Glomerular endothelial cell (primary cell): ENCODE data around the gene WDR31. TPM values are rescaled to one million over a fixed set of nuclear protein-coding genes. Genes with fewer than 3 reads are reported as not detected.
"Not testable (repeated sequence)": the region's sequence is repeated elsewhere in the genome, so short reads cannot be mapped to it uniquely, and the experiment has no call there.

Experiments
- DNase-seq: peaks from one replicate; pipeline ENCODE4 v3.0.0-alpha.2; 2011; ENCODE audit warnings: low read depth, low spot score; ENCODE audit errors: extremely low read depth
- total RNA-seq: library from RNA; depleted of rRNA; stranded (reverse); fragments of >200 nt; gene quantifications from 2 replicates; pipeline ENCODE4 v1.2.3, GENCODE V29; 2015

WDR31 gene
- 0.68 and 0.99 TPM in 2 replicates for total RNA-seq

DNA sequence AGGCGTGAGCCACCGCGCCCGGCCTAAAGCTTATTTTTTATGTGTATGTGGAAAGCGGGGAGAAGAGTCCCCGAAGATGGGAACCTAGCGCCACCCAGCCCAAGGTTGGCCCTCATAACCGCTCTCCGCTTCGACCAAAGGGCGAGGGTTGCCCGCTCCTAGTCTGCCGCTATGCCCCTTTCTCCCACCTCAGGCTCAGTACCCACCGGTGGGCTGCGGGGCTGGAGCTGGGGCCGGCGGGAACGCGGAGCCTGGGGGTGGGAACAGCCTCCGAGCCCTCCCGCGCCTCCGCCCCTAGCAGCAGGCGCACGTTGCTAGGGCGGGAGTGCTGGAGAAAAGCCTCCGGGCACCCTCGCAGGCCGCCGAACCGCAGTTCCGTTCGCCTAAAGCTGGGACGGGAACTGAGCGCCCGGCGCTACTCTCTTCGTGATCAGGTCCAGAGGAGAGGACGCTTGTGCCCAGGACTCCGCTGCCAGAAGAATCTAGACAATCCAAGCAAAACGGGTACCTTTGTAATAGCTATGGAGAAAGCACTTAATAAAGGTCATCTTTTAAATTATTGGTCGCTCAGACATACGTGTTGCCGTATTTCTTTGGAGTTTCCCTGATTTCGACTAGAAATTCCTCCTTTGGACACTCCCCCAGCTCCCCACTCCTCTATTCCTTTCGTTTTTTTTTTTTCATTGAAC is at the start of gene WDR31:
Gene WDR31, minus strand, starts transcription at position 265 of the 689 bp plus-strand sequence. CDS start 8,253 bp downstream, outside the sequence.
- peak; percentile 52 for DNase-seq

GRCh38 chr9:113389451-113389850 is 49.4 kb upstream of the WDR31 start:
- no peak for DNase-seq

DNA sequence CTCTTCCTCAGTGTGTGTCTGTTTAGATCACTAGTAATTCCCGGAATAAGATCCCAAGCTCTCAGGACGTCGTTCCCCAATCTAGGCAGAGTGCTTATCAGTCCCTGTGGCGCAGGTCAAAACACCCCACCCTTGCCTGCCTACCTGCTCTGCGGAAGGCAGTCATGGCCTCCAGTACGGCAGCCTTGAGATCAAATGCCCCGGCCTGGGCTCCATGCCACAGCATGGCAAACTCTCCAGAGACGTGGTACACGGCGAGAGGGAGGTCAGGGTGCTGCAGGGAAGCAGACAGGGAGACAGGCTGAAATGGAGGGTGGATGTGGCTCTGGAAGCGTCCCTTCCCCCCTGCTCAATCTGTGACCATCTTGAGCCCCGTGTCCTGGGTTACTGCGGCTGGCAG is 48.8 kb upstream of the WDR31 start:
- DNase-seq: no peak

- DNase-seq: no peak
These were observed 47.6 kb upstream of the WDR31 start for GRCh38 chr9:113387560-113388230.

DNA sequence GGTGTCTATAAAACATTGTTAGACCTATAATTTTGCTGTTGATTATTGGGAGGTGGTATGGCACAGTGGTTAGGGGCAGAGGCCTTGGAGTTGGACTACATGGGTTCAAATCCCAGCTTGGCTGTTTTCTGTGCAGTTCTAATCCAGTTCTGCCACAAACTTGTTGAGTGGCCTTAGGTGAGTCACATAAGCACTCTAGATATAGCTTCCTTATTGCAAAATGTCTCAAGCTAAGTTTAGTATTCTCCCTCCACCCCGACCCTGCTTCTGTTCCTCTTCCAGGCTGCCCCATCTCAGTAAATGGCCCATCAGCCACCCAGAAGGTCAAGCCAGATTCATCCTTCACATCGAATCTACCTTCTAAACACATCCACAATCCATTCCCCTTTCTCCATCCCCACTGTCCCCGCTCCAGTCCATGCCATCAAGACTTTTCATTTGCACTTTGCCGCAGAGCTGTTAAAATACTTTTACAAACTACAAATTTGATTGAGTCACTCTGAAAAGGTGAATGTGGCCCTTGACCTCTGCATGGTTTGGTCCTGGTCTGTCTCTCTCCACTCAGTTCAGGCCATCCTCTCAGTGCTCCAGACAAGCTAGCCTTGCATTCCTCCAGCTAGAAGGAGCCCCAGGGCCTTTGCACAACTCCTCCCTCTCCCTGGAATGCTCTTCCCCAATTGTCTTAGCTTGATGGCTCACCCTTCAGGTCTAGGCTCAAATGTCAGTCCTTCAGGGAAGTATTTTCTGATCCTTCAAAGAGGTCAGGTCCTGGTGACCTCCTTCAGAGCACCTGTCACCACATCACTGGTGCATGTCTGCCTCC is 46.7 kb upstream of the WDR31 start:
- no peak for DNase-seq

GRCh38 chr9:113381909-113382411 is 41.9 kb upstream of the WDR31 start:
- DNase-seq: no peak

GRCh38 chr9:113381441-113381840 is 41.4 kb upstream of the WDR31 start:
- not testable (repeated sequence) for DNase-seq

- no peak for DNase-seq
These were observed 40.8 kb upstream of the WDR31 start for GRCh38 chr9:113380869-113381378.

DNA sequence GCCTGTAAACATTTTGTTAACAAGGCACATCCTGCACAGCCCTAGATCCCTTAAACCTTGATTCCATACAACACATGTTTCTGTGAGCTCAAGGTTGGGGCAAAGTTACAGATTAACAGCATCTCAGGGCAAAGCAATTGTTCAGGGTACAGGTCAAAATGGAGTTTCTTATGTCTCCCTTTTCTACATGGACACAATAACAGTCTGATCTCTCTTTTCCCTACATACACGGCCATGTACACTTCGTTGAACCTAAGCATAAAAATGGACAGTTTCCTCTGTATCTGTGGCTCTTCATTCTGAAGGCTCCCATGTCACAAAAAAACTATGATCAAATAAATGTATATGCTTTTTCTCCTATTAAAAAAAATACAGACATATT is 39.7 kb upstream of the WDR31 start:
- not testable (repeated sequence) for DNase-seq

GRCh38 chr9:113379094-113379828 is 39.2 kb upstream of the WDR31 start:
- not testable (repeated sequence) for DNase-seq

DNA sequence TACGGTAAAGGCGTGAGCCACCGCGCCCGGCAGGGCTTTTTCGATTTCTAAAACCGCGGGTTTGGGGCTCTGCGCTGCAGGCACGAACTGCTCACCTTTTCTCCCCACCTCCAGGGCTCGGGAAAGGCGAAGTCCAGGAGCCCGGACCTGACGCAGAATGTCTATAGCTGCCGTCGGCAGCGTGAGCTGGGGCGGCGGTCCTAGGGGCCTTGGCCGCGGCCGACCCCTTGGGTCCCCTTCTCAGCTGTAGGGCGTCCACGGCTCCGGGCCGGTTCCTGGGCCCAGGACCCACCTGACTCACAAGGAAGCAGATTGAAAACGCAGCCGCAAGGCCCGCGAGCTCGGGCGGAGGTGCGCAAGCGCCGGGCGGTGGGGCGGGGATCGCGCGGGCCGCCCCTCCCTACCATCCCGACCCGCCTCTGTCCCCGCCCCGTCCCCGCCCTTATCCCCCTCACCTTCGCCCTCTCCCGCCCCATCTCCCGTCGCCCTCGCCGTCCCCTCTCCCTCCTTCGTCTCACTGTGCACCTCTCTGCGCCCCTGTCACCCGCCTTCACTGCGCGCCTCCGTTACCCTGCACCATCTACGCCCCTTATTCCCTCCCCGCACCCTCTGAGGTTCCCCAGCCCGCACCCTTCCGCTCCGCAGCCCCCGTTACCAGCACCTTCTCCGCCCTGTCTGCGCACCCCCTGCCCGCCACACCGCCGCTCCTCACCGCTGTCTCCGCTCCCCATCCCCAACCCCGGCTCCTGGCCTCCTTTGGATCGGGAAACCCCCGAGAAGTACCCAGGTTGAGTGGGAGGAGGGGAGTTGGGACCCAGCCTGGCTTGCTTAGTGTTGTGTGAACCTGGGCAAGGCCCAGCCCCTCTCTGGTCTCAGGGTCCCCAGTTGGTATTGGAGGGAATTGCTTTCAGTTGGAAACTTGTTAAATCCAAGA is 36.8 kb upstream of the WDR31 start, which contains the start of gene HDHD3:
Gene HDHD3, minus strand, starts transcription at position 353 of the 934 bp plus-strand sequence. CDS start 2,632 bp downstream, outside the sequence.
- no peak for DNase-seq

DNA sequence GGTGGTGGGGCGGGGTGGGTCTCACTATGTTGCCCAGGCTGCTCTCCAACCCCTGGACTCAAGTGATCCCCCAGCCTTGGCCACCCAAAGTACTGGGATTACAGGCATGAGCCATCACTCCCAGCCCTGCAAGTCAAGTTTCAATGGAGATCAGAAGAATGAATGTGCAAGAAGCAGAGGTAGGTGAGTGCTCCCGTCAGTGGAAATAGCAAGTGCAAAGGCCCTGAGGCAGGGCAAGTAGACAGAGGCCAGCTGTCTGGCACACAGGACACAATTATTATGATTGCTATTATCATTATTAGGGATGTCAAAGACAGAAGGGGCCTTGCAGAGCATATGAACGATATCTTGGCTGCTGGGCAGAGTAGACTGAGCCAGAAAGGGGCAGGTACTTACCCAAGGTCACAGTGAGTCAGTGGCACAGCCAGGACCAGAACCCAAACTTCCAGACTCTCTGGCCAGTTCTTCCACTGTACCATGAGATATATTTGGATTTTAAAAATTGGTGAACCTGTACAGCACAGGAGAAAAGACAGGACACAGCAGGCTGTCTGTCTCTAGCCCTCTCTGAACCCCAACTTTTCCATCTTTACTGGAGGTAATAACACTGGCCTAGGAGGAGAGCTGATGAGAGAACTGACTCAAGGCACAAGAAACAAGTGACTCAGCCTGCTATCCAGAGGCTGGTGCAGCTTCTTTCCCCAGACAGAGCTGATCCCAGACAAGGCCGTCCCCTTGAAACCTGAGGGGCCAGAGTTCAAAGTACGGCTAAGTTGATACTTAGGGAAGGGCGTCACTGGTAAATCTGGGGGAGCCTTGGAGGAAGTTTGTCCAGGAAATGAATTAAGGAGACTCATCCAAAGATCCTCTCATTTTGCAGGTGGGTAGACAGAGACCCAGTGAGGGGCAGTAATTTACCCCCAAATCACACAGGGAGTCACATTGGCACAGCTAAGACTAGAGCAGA is 35.3 kb upstream of the WDR31 start:
- DNase-seq: no peak

GRCh38 chr9:113373676-113374392 is 33.8 kb upstream of the WDR31 start:
- DNase-seq: no peak

GRCh38 chr9:113373256-113373655 is 33.2 kb upstream of the WDR31 start:
- no peak for DNase-seq

DNA sequence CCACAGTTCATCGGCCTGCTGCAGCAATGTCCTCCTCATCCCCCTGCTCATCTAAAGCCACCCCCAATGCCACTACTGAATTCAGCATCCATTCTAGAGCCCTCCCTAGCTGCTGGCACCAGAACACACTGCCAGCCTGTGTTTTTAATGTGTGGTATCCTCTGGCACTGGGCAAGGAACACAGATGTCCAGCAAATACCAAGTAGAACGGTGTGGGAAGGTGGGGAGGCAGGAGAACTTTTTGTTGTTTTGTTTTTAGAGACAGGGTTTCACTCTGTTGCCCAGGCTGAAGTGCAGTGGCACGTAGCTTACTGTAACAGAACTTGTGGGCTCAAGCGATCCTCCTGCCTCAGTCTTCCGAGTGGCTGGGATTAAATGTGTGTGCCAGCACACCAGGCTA is 32.0 kb upstream of the WDR31 start:
- no peak for DNase-seq

DNA sequence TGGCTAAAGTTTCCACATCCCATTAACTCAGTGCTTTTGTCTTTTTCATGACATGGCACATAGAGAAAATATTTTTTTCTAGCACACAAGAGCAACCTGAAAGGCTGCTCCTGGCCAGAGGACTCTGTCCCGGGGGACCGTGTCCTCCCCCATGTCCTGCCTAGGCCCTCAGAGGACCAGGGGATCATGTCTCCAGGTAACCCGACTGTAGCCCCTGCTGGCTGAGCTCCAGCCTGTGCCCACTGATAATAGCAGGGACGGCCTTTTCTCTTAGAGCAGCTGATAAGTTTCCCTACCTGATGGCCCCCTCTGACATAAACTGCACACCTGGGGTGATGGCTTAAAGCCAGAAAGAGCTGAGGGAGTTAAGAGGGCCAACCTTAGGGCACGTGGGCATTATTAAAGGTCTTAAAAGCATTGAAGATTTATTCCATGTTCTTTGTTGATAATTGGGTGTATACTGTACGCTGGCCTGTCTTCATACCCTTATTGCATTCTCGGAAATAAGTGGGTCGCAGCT is 30.8 kb upstream of the WDR31 start:
- DNase-seq: no peak

DNA sequence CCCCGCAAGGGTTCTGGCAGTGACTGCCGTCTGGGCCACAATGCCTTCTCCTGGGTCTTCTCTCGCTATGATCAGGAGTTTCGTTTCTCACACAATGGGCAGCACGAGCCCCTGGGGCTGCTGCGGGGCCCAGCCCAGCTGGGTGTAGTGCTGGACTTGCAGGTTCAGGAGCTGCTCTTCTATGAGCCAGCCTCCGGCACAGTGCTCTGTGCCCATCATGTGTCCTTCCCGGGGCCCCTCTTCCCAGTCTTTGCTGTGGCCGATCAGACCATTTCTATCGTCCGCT is 29.7 kb upstream of the WDR31 start:
- DNase-seq: no peak
